HCT116 (cell line): ENCODE data around the gene CMIP.

Experiments used
- CTCF ChIP-seq, 3 experiments: fragments of 200-600 bp in 1 of 3; sonication (generic) in 1 of 3; IDR thresholded peaks in 2 of 3; conservative IDR thresholded peaks in 1 of 3; 2 replicates each; pipeline ENCODE4 v1.5.1; 2012 to 2017; ENCODE audit warnings: low read depth in 2 of 3, low read length in 2 of 3, antibody characterized with exemption in 1 of 3, borderline replicate concordance in 1 of 3, control low read depth in 1 of 3, mild to moderate bottlenecking in 1 of 3, mixed read lengths in 1 of 3, mixed run types in 1 of 3, moderate library complexity in 1 of 3; ENCODE audit not compliant: insufficient read depth in 1 of 3
- EZH2 ChIP-seq: fragments of 200-600 bp; sonication (generic); IDR thresholded peaks from 2 replicates; pipeline ENCODE4 v1.6.1; 2017; ENCODE audit warnings: antibody characterized with exemption, mixed run types
- ZFX ChIP-seq: fragments of 450-650 bp; IDR thresholded peaks from 2 replicates; pipeline ENCODE4 v1.6.1; 2017

DNA sequence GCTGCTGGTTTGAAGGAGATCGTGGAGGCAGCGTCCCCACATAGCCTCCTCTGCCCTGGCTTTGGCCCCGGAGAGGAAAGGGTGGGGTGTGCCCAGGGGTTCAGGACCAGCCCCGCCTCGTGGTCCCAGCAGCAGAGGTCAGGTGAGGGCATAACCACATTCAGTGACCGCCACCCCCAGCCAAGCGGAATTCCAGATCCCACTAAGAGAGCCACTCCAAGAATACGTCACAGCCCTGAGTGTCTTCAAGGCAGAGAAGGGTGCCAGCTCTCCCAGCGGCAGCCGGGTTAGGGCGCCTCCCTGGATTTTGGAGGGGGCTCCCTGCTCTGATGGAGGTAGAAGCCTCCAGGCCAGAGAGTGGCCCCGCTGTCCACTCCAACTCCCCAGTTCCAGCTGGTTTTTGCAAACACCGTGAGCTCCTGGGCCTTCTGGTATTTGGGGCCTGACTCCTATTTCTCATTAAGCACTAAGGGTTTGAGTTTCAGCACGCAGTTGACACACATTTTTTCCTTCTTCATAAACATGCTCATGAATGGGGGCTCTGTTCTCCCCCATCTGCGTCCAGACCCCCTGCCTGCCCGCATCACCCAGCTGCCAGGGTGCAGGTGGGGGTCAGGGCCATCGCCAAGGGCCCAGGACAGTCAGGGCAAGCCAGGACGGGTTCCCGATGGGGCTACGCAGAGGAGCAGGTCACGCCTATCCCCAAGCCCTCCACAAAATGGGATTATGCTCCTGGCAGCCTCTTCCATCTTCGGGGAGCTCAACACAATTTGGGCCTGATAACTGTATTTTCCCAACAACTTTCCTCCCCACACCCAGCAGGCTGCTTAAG lies 236.1 kb downstream of the CMIP start:
- TF ChIP-seq EZH2 (no peak), ZFX (no peak), CTCF (IDR thresholded peaks at IDR 0.05 in 2 of 3, conservative IDR thresholded peaks at IDR 0.05 in 1 of 3; ENCODE audit: borderline replicate concordance in 1 of 3, insufficient read depth in 1 of 3, low read depth in 2 of 3, low read length in 2 of 3) (no peak)
